GM21528 (cell line): ENCODE data around the gene MFSD8.
A peak's percentile ranks its signal among the peaks of the same experiment; 100 is the strongest.
"Not testable (repeated sequence)": the region's sequence is repeated elsewhere in the genome, so short reads cannot be mapped to it uniquely, and the experiment has no call there.

ENCODE experiments used
- ATAC-seq: cut with Tn5 transposase; IDR thresholded peaks from one replicate; pipeline ENCODE4 v1.9.1; 2021; ENCODE audit warnings: mild to moderate bottlenecking, moderate library complexity; ENCODE audit not compliant: unreplicated experiment, low FRiP score

The MFSD8 gene, protein sequence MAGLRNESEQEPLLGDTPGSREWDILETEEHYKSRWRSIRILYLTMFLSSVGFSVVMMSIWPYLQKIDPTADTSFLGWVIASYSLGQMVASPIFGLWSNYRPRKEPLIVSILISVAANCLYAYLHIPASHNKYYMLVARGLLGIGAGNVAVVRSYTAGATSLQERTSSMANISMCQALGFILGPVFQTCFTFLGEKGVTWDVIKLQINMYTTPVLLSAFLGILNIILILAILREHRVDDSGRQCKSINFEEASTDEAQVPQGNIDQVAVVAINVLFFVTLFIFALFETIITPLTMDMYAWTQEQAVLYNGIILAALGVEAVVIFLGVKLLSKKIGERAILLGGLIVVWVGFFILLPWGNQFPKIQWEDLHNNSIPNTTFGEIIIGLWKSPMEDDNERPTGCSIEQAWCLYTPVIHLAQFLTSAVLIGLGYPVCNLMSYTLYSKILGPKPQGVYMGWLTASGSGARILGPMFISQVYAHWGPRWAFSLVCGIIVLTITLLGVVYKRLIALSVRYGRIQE

DNA sequence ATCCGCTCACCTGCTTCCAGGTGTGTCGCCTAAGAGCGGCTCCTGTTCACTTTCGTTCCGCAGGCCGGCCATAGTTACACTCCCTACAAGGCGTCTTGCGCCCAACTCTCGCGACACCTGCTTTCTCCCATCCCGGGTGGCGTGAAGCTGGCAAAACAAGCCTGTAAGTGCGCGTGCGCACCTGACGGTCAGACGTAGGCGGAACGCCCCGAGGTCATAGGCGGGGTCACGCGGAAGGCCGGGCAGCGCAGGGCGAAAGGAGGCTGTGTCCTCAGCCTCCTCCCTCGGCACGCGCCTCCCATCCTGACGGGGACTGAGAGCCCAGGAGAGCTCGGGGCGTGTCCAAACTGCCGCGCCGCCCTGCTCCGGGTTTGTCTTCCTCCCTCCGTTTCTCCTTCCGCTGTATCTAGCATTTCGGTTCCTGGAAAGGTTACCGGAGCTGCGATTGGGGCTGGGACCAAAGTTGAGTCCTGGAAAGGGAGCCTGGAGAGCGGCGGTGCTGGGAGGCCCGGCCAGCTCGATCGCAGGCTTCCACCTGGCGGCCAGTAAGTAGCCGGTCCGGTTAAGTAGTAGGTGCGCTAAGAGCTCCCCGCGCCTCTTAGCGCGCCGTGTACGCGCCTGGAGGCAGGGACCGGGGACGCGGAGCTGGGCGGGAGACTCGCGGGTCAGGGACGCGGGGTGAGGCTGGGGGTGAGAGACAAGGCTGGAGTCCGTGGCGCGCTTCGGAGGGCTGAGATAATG is at the start of gene MFSD8, which contains the start of gene ABHD18:
TSS of gene MFSD8 (minus strand) at position 112 of the 741 bp plus-strand sequence. CDS start at position 72, 40 bp downstream.
TSS of gene ABHD18 (plus strand) at position 345 of the 741 bp plus-strand sequence. CDS start 17,550 bp downstream, outside the sequence.
- ATAC-seq, result peak; percentile 97

DNA sequence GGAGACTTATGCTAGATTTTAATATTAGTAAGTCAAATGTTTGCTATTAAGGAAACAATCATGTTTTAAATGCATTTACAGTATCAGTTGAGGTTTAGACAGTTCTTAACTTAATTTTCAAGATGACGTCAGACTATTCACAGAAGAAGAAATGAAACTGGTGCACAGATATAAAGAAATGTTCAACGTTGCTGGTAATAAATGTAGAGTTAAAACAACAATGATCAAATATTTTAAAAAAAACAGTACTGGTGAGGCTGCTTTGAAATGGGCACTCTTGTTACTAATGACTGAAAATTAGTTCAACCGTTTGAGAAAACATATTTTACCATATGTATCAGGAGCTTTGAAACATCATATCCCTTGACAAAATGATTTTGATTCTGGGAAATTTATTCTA is 44.5 kb upstream of the MFSD8 start:
- no peak for ATAC-seq

DNA sequence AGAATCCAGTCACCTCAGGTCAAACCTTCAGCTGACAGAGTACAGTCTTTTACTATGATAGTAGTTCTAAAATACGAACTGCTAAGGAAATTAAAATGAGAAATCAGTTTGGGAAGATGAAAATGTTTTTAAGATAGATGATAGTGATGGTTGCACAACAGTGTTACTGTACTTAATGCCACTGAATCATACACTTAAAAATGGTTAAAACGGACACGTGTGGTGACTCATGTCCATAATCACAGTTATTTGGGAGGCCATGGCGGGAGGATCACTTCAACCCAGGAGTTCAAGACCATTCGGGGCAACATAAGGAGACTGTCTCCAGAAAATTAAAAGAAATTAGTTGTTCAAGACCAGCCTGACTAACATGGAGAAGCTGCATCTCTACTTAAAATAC is 41.6 kb upstream of the MFSD8 start:
- no peak for ATAC-seq

DNA sequence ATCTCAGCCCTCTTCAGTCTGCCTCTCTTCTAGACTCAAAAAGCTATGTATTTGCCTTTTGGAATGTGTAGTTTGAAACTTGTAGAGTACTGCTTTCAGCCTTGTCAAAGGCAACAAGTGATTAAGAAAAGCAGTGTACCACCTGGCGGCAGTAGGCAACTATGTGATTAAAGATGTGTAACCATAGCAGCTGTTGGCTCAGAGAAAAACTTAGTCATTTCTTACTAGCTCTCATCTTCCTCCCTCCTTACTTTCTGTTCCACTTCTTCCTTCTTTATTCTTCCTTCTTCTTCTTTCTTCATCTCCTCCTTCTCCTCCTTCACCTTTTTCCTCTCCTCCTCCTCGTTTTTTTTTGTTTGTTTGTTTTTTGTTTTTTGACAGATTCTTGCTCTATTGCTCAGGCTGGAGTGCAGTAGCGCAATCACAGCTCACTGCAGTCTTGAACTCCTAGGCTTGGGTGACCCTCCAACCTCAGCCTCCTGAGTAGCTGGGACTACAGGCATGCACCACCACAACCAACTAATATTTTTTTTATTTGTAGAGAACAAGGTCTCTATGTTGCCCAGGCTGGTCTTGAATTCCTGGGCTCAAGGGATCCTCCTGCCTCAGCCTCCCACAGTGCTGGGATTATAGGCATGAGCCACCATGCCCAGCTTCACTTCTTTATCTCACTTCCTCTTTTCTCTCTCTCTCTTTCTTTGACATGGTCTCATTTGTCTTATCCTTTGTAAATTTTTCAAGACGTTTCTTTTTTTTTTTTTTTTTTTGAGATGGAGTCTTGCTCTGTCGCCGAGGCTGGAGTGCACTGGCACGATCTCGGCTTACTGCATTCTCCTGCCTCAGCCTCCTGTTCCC is 32.8 kb upstream of the MFSD8 start:
- peak; percentile 96 for ATAC-seq

GRCh38 chr4:127996521-127996920 is 31.5 kb upstream of the MFSD8 start:
- not testable (repeated sequence) for ATAC-seq

DNA sequence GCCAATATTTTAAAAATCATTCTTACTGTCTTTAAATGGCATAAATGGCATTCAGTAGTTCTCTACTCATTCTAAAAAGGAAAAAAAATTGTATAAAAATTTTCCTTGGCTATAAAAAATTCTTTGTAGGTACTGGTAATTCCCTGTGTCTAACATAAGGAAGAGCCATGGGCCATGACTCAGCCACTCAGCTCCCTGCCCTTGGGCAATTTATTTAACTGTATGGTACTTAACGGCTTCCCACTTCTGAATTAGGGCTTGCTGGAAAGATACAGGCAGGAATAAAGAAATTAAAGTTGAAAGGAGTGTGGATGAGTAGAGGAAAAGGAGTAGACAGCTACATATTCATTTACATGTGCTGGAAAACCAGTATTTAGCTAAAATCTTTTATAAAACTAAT is 30.8 kb upstream of the MFSD8 start:
- ATAC-seq, result no peak

GRCh38 chr4:127993151-127993550 is 28.2 kb upstream of the MFSD8 start:
- ATAC-seq, result no peak

- ATAC-seq, result no peak
Observed at GRCh38 chr4:127988638-127989037, 23.7 kb upstream of the MFSD8 start.

- ATAC-seq, result no peak
Observed at GRCh38 chr4:127985989-127986388, 21.0 kb upstream of the MFSD8 start.

DNA sequence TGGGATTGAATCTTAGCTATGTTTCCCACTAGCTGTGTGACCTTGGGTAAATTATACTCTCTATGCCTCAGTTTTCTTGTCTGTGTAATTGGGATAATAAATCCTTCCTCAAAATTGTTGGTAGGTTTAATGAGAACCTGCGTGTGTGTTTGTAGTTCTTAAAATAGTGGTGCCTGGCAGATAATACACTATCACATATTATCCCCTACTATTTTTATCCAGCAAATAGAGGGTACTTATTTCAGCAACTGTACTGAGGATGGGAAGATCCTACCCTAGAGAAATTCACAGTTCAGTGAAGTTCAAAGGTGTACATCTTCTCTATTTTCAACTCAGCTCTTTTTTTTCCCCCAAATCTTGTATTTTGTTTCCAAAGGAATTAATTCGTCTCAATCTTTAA is 17.5 kb upstream of the MFSD8 start:
- no peak for ATAC-seq

- ATAC-seq, result no peak
Observed at GRCh38 chr4:127978930-127979329, 14.0 kb upstream of the MFSD8 start.

- no peak for ATAC-seq
Observed at GRCh38 chr4:127975121-127975770, 10.3 kb upstream of the MFSD8 start.

- ATAC-seq, result not testable (repeated sequence)
Observed at GRCh38 chr4:127970925-127971324, 6.0 kb upstream of the MFSD8 start.

DNA sequence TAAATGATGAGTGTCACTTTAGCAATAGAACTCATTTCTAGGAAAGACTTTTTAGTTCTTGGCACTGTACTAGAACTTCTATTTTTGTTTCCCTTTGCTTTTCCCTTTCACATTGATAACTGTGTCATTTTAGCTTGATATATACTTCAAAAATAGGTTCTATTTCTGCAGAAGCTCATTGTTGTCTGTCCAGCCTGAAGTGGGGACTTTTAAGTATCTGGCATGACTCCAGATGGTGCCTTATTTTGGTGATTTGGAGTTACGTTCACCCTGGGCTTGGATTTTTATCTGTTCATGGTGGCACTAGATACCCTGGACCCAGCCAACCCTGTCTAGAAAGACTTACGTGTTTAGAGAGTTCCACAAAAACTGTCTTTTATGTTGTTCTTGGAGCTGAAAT is 3.6 kb upstream of the MFSD8 start:
- no peak for ATAC-seq

DNA sequence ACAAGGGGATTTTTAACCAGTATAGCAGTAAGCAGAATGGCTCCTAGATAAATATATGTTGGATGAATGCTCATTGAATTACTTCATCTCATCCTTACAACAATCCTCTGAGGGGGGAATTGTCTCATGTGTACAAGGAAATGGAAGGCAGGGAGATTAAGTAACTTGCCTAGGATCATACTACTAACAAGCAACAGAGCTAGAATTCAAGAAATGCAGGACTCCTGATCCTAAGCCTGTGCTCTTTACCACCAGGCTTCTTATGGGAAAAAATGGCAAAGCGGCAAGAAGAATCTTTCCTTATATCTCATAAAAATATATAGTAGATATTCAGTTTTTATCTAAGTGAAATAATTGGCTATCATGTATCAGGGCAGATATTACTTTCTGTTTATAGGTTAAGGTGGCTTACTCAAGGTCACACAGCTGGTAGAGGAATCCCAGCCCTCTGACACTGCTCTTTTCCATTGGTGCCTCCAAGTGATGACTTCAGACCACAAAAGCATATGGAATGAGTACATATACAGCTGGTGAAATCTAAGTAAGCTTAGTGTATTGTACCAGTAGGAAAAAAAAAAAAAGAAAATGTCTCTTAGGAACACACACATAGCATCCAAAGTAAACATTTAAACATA is 2.3 kb upstream of the MFSD8 start:
- no peak for ATAC-seq

- peak; percentile 41 for ATAC-seq
Observed at GRCh38 chr4:127965803-127966175, 816 bp upstream of the MFSD8 start.

GRCh38 chr4:127964426-127965061 is 429 bp downstream of the MFSD8 start:
- peak; percentile 33 for ATAC-seq

DNA sequence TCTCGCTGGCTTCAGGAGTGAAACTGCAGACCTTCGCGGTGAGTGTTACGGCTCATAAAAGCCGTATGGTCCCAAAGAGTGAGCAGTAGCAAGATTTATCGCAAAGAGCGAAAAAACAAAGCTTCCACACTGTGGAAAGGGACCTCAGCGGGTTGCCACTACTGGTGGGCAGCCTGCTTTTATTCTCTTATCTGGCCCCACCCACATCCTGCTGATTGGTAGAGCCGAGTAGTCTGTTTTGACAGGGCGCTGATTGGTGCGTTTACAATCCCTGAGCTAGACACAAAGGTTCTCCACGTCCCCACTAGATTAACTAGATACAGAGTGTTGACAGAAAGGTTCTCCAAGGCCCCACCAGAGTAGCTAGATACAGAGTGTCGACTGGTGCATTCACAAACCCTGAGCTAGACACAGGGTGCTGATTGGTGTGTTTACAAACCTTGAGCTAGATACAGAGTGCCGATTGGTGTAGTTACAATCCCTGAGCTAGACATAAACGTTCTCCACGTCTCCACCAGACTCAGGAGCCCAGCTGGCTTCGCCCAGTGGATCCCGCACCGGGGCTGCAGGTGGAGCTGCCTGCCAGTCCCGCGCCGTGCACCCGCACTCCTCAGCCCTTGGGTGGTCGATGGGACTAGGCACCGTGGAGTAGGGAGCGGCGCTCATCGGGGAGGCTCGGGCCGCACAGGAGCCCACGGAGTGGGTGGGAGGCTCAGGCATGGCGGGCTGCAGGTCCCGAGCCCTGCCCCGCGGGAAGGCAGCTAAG is 1.2 kb downstream of the MFSD8 start:
- ATAC-seq, result not testable (repeated sequence)
